Bronchial epithelial cell (primary cell): ENCODE results near the gene PAIP2. TPM values are rescaled to one million over a fixed set of nuclear protein-coding genes. Genes with fewer than 3 reads are reported as not detected.
A peak's percentile ranks its signal among the peaks of the same experiment; 100 is the strongest.
"Not testable (repeated sequence)": the region's sequence is repeated elsewhere in the genome, so short reads cannot be mapped to it uniquely, and the experiment has no call there.

Experiments
- DNase-seq: peaks from one replicate; pipeline ENCODE4 v3.0.0-alpha.2; 2010; ENCODE audit warnings: low read depth
- FAIRE-seq: peaks from 2 replicates; lab custom pipeline; 2011; peaks lifted over from hg19 to GRCh38; lab: Jason Lieb, UNC
- H3K27me3 ChIP-seq: 2 replicates; pipeline ENCODE4 v1.5.1; 2011; ENCODE audit warnings: low read length; ENCODE audit not compliant: control insufficient read depth, insufficient read depth
- H3K36me3 ChIP-seq: 2 replicates; pipeline ENCODE4 v1.5.1; 2011; ENCODE audit warnings: low read length; ENCODE audit not compliant: control insufficient read depth, insufficient read depth
- H3K4me3 ChIP-seq: 2 replicates; pipeline ENCODE4 v1.5.1; 2011; ENCODE audit warnings: mild to moderate bottlenecking, low read depth, low read length, control low read depth
- total RNA-seq: library from RNA; depleted of rRNA; stranded (reverse); fragments of >200 nt; gene quantifications from 2 replicates; pipeline ENCODE4 v1.2.1, GENCODE V29; 2014
- TF ChIP-seq, protein P1 (sequence below): IDR thresholded peaks from 2 replicates; pipeline ENCODE4 v1.5.1; 2011; ENCODE audit warnings: mild to moderate bottlenecking, moderate library complexity, low read length, control low read depth, inconsistent platforms; ENCODE audit not compliant: insufficient read depth, severe bottlenecking

PAIP2 gene
- total RNA-seq, 1 donor from 2014 or later = 68.7 TPM

DNA sequence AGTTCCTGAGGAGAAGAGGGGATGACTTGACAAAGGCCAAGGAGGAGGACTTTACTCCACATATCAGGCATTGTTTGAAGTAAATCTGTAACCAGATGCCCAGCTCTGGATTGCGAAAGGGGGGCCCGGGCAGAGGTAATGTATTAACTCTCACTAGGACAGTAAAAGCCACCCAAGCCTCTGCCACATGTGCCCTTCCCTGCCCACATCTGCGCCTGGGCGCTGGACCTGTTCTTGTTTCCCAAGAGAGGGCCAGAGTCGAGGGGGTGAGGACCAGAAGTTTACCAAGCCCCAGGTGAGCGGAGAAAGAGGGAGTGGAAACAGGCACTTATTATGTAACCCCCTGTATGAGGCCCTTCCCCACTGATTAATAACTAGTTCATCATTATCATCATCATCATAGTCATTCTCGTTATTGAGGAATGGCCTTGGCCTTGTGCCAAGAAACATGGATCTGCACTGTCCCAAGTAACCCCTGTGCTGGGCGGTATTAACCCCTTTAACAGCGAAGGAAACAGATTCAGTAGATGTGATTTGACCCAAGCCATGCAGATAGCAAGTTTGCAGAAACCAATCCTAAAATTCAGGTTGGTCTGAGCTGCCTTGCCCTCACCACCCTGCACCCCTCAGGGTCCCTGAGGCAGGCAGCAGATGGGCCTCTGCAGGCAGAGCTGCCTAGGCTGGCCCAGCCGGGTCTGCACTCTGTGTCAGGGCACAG is 41.8 kb downstream of the PAIP2 start, which contains the start of gene SLC23A1:
TSS of gene SLC23A1 (minus strand) at position 23 of the 718 bp plus-strand sequence. CDS start 44 bp downstream, outside the sequence.
- TF ChIP-seq, protein P1, sequence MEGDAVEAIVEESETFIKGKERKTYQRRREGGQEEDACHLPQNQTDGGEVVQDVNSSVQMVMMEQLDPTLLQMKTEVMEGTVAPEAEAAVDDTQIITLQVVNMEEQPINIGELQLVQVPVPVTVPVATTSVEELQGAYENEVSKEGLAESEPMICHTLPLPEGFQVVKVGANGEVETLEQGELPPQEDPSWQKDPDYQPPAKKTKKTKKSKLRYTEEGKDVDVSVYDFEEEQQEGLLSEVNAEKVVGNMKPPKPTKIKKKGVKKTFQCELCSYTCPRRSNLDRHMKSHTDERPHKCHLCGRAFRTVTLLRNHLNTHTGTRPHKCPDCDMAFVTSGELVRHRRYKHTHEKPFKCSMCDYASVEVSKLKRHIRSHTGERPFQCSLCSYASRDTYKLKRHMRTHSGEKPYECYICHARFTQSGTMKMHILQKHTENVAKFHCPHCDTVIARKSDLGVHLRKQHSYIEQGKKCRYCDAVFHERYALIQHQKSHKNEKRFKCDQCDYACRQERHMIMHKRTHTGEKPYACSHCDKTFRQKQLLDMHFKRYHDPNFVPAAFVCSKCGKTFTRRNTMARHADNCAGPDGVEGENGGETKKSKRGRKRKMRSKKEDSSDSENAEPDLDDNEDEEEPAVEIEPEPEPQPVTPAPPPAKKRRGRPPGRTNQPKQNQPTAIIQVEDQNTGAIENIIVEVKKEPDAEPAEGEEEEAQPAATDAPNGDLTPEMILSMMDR = no peak
- H3K27me3 ChIP-seq = no peaks in the 10 kb centered on the region
- FAIRE-seq (peak; percentile 28), DNase-seq (no peak)
- no peak within 1 kb of the TSS for H3K4me3 ChIP-seq
- no peaks in the 10 kb centered on the region for H3K36me3 ChIP-seq

DNA sequence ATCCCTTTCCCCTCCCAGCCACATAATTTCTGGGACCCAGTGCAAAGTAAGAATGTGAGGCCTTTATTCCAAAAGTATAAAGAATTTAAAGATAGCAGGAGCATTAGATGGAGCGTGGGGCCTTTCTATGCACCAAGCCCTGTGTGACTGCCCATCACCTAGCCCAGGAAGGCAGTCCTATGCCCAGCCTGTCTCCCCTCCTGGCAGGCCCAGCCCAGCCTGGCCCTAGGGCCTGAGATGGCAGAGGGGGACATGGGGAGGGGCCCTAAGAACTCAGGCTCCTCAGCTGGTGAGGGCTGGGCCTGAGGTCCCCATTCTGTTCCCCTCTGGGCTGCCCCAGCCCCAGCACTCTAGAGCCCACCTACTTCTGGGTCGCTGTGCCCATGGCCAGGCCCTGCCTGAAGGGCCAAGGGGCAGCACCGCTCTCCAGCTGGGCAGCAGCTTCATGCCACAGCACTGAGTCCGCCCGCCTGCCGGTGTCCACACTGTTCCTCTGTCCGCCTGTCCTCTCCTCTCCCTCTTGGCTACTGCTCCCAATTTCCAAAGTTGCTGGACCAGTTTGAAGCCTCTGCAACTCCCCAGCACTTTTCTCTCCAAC is 42.4 kb downstream of the PAIP2 start:
- H3K36me3 ChIP-seq = no peaks in the 10 kb centered on the region
- FAIRE-seq (no peak), DNase-seq (no peak)
- no peak overlapping the region for H3K4me3 ChIP-seq
- H3K27me3 ChIP-seq = no peaks in the 10 kb centered on the region
- TF ChIP-seq, protein P1 = no peak

DNA sequence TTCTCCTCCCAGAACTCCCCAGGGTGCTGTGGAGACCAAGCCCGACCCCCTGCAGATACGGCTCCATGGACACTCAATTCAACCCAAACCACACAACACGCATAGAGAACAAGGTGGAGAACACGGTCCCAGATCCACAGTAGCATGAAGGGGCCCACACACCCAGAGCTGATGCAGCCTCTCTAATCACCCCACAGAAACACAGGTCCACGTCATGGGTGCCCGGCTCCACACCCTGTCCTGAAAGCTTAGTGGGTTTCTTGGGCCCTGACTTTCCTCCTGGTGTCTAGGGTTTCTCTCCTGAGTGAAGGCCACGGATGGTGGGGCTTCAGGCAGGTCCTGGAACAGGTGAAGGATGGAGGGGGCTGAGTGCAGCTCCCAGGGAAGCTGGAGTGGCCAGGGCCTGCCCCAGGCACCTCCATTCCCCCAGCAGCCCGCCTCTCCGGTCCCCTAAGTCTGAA is 43.0 kb downstream of the PAIP2 start:
- Histone ChIP-seq H3K27me3 (no peaks in the 10 kb centered on the region), H3K4me3 (no peak overlapping the region), H3K36me3 (no peaks in the 10 kb centered on the region)
- FAIRE-seq (no peak), DNase-seq (no peak)
- TF ChIP-seq, protein P1 = no peak

DNA sequence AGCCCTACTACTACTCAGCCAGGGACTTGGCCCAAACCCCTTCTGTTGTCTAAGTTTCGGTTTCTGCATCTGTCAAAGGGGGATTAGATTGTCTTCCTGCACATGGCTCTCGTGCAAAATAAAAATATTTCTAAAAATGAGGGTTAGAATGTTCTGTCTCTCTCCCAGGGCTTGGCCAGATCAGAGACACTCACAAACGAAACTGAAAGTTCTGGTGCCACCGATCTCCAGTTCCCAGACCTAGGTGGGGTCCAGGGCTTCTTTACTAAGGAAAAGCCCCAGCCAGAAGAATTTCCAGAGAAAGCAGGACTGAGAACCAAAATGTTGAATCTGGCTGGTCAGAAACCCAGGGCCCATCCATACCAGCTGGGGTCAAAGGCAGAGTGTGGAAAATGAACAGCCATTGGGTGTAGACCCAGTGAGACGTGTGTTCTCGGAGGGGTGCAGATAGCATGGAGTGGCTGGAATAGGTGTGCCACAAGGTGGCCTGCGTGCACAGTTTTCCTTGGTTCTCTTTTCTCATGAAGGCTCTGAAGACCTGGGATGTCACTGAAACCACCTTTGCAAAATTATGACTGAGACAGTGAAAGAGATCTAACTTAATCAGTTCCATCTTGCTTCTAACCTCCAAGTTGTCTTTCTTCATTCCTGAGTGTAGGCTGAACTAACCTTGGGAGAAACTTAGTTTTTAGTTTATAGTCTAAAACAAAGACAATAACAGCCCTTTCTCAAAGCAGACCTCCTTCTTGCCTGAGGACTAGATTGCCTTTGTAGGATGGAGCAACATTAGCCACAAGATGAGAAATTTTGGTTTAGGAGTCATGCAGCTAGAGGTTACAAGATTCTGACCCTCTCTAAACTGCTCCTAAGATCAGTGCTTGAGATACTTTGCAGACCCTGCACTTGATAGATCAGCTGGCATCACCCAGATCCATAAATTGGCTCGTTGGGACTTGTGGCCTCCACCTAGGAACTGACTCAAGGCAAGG is 43.7 kb downstream of the PAIP2 start:
- FAIRE-seq (no peak), DNase-seq (no peak)
- TF ChIP-seq, protein P1 = peak; percentile 16
- Histone ChIP-seq H3K27me3 (no peaks in the 10 kb centered on the region), H3K36me3 (no peaks in the 10 kb centered on the region), H3K4me3 (no peak overlapping the region)

DNA sequence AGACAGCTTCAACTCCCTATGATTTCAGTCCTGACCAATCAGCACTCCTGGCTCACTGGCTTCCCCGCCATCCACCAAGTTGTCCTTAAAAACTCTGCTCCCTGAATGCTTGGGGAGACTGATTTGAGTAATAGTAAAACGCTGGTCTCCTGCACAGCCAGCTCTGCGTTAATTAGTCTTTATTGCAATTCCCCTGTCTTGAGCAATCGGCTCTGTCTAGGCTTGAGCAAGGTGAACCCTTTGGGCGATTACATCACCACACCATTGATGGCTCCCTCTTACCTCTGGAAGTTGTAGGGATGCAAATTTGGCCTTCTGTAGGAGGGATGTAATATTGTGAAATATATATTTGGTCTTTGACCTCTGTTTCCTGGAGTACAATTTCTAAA is 44.4 kb downstream of the PAIP2 start:
- no peak for FAIRE-seq

DNA sequence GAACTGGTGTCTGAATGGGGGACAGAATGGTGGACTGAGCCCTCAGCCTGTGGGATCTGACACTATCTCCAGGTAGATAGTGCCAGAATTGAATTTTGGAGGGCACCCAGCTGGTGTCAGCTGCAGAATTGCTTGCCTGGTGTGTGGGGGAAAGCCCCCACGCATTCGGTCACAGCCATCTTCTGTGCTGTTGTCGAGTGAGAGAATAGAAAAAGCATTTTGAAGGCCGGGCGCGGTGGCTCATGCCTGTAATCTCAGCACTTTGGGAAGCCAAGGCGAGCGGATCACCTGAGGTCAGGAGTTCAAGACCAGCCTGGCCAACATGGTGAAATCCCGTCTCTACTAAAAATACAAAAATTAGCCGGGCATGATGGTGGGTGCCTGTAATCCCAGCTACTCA is 45.3 kb downstream of the PAIP2 start:
- not testable (repeated sequence) for DNase-seq, H3K4me3 ChIP-seq, H3K36me3 ChIP-seq, H3K27me3 ChIP-seq, FAIRE-seq

More for the DNA sequence above, 44.4 kb downstream of the PAIP2 start:
- H3K36me3 ChIP-seq = no peaks in the 10 kb centered on the region
- TF ChIP-seq, protein P1 = no peak
- no peaks in the 10 kb centered on the region for H3K27me3 ChIP-seq
- no peak overlapping the region for H3K4me3 ChIP-seq
- peak; percentile 86 for DNase-seq
